SU-DHL-6 (cell line): ENCODE results near the gene TALDO1.

Experiments
- H2AFZ ChIP-seq: fragments of 200-600 bp; sonication (generic); 2 replicates; pipeline ENCODE4 v1.6.1; 2014; ENCODE audit warnings: low read depth, mild to moderate bottlenecking, moderate library complexity, mixed read lengths, antibody characterized with exemption, low read length; ENCODE audit not compliant: severe bottlenecking
- H3F3A ChIP-seq: fragments of 200-600 bp; shearing (Covaris generic); 2 replicates; pipeline ENCODE4 v1.6.0; 2016; ENCODE audit warnings: antibody characterized with exemption, mild to moderate bottlenecking; ENCODE audit not compliant: insufficient read depth
- H3K27ac ChIP-seq: fragments of 200-600 bp; sonication (generic); 2 replicates; pipeline ENCODE4 v1.5.1; 2016; ENCODE audit warnings: low read depth, mild to moderate bottlenecking, low read length, moderate library complexity, mixed read lengths
- H3K27me3 ChIP-seq: fragments of 200-600 bp; sonication (generic), shearing (Covaris generic); 2 replicates; pipeline ENCODE4 v1.6.0; 2014; ENCODE audit warnings: mild to moderate bottlenecking, low read length
- H3K36me3 ChIP-seq: fragments of 200-600 bp; sonication (generic); 2 replicates; pipeline ENCODE4 v1.6.1; 2014; ENCODE audit warnings: mild to moderate bottlenecking, low read length, mixed read lengths
- H3K4me2 ChIP-seq: fragments of 300-600, 200-600 bp; shearing (Covaris generic), sonication (generic); 2 replicates; pipeline ENCODE4 v1.6.0; 2014; ENCODE audit warnings: low read length, low read depth, mild to moderate bottlenecking; ENCODE audit not compliant: poor library complexity, severe bottlenecking
- H3K4me3 ChIP-seq: fragments of 200-600 bp; sonication (generic); 2 replicates; pipeline ENCODE4 v1.5.1; 2014; ENCODE audit warnings: antibody characterized with exemption, low read length, mild to moderate bottlenecking, mixed read lengths; ENCODE audit not compliant: insufficient read depth, poor library complexity, severe bottlenecking
- H3K79me2 ChIP-seq: fragments of 200-600 bp; sonication (generic); 2 replicates; pipeline ENCODE4 v1.6.1; 2014; ENCODE audit warnings: mild to moderate bottlenecking, low read length, moderate library complexity; ENCODE audit not compliant: insufficient read depth
- H3K9ac ChIP-seq: fragments of 200-600 bp; sonication (generic); 2 replicates; pipeline ENCODE4 v1.7.0; 2014; ENCODE audit warnings: mild to moderate bottlenecking, low read length
- H3K9me2 ChIP-seq: fragments of 200-600 bp; sonication (generic); replicated peaks from 2 replicates; pipeline ENCODE4 v1.6.1; 2014; ENCODE audit warnings: low read length; ENCODE audit not compliant: insufficient read depth
- H3K9me3 ChIP-seq: fragments of 200-600 bp; sonication (generic); 2 replicates; pipeline ENCODE4 v1.6.1; 2014; ENCODE audit warnings: low read length, mixed read lengths; ENCODE audit not compliant: insufficient read depth
- H4K20me1 ChIP-seq: fragments of 200-600 bp; sonication (generic); 2 replicates; pipeline ENCODE4 v1.6.1; 2014; ENCODE audit warnings: low read depth, mild to moderate bottlenecking, antibody characterized with exemption, low read length, moderate library complexity, mixed read lengths
- CTCF ChIP-seq: fragments of 200-600 bp; sonication (generic); IDR thresholded peaks from one replicate; pipeline ENCODE4 v1.5.1; 2017; ENCODE audit warnings: antibody characterized with exemption, mild to moderate bottlenecking, low read length, moderate library complexity; ENCODE audit not compliant: insufficient read depth, poor library complexity, severe bottlenecking
- EZH2phosphoT487 ChIP-seq: fragments of 200-600 bp; sonication (generic), shearing (Covaris generic); conservative IDR thresholded peaks from 2 replicates; pipeline ENCODE4 v1.6.1; 2018; ENCODE audit warnings: mild to moderate bottlenecking, antibody characterized with exemption, low read length, moderate library complexity, mixed read lengths

The TALDO1 gene

GRCh38 chr11:782264-783174 lies 35.3 kb downstream of the TALDO1 start:
- no peaks in the 10 kb centered on the region for H3K36me3 ChIP-seq
- peaks cover 11% of the 10 kb centered on the region; the same call in 1 of the 2 replicates for H3K79me2 ChIP-seq
- H3K9me3 ChIP-seq = no peaks in the 10 kb centered on the region
- no peak overlapping the region for H3K9ac ChIP-seq
- no peak overlapping the region for H3K4me3 ChIP-seq
- H2AFZ ChIP-seq = no peak overlapping the region
- H3K27ac ChIP-seq = no peak overlapping the region
- TF ChIP-seq EZH2phosphoT487 = no peak
- TF ChIP-seq CTCF = no peak
- H3F3A ChIP-seq = 0 out of 2 replicates have a peak, but pooled peaks cover 2% of the 10 kb centered on the region
- no peaks in the 10 kb centered on the region for H4K20me1 ChIP-seq
- H3K4me2 ChIP-seq = no peak overlapping the region
- no peaks in the 10 kb centered on the region for H3K27me3 ChIP-seq
- no peaks in the 10 kb centered on the region for H3K9me2 ChIP-seq

GRCh38 chr11:783581-784015 lies 36.3 kb downstream of the TALDO1 start:
- H3K79me2 ChIP-seq = peaks cover under 1% of the 10 kb centered on the region; the same call in 1 of the 2 replicates
- 0 out of 2 replicates have a peak, but pooled peaks cover 2% of the 10 kb centered on the region for H3F3A ChIP-seq
- H3K27ac ChIP-seq = no peak overlapping the region
- no peaks in the 10 kb centered on the region for H3K9me2 ChIP-seq
- no peak overlapping the region for H3K4me2 ChIP-seq
- H4K20me1 ChIP-seq = no peaks in the 10 kb centered on the region
- no peaks in the 10 kb centered on the region for H3K36me3 ChIP-seq
- H3K9me3 ChIP-seq = no peaks in the 10 kb centered on the region
- H3K9ac ChIP-seq = no peak overlapping the region
- no peak overlapping the region for H2AFZ ChIP-seq
- H3K27me3 ChIP-seq = no peaks in the 10 kb centered on the region
- TF ChIP-seq CTCF (peak; percentile 30), EZH2phosphoT487 (no peak)
- H3K4me3 ChIP-seq = no peak overlapping the region

- H3K4me3 ChIP-seq = no peak overlapping the region
- no peaks in the 10 kb centered on the region for H4K20me1 ChIP-seq
- no peak overlapping the region for H2AFZ ChIP-seq
- H3K27ac ChIP-seq = no peak overlapping the region
- no peaks in the 10 kb centered on the region for H3K9me2 ChIP-seq
- no peak overlapping the region for H3K4me2 ChIP-seq
- H3K36me3 ChIP-seq = no peaks in the 10 kb centered on the region
- no peak overlapping the region for H3K9ac ChIP-seq
- H3K79me2 ChIP-seq = no peaks in the 10 kb centered on the region
- H3K9me3 ChIP-seq = no peaks in the 10 kb centered on the region
- peaks cover 6% of the 10 kb centered on the region; the same call in 1 of the 2 replicates for H3F3A ChIP-seq
- TF ChIP-seq CTCF (no peak), EZH2phosphoT487 (no peak)
- H3K27me3 ChIP-seq = no peaks in the 10 kb centered on the region
These were observed 39.2 kb downstream of the TALDO1 start for GRCh38 chr11:786235-787083.
